SU-DHL-6 (cell line): Measurements from ENCODE around the gene RBMS3.
"Not testable (repeated sequence)": the region's sequence is repeated elsewhere in the genome, so short reads cannot be mapped to it uniquely, and the experiment has no call there.

Experiments used
- H2AFZ ChIP-seq: fragments of 200-600 bp; sonication (generic); 2 replicates; pipeline ENCODE4 v1.6.1; 2014; ENCODE audit warnings: low read depth, mild to moderate bottlenecking, moderate library complexity, mixed read lengths, antibody characterized with exemption, low read length; ENCODE audit not compliant: severe bottlenecking
- H3F3A ChIP-seq: fragments of 200-600 bp; shearing (Covaris generic); 2 replicates; pipeline ENCODE4 v1.6.0; 2016; ENCODE audit warnings: antibody characterized with exemption, mild to moderate bottlenecking; ENCODE audit not compliant: insufficient read depth
- H3K27ac ChIP-seq: fragments of 200-600 bp; sonication (generic); 2 replicates; pipeline ENCODE4 v1.5.1; 2016; ENCODE audit warnings: low read depth, mild to moderate bottlenecking, low read length, moderate library complexity, mixed read lengths
- H3K27me3 ChIP-seq: fragments of 200-600 bp; sonication (generic), shearing (Covaris generic); 2 replicates; pipeline ENCODE4 v1.6.0; 2014; ENCODE audit warnings: mild to moderate bottlenecking, low read length
- H3K36me3 ChIP-seq: fragments of 200-600 bp; sonication (generic); 2 replicates; pipeline ENCODE4 v1.6.1; 2014; ENCODE audit warnings: mild to moderate bottlenecking, low read length, mixed read lengths
- H3K4me2 ChIP-seq: fragments of 300-600, 200-600 bp; shearing (Covaris generic), sonication (generic); 2 replicates; pipeline ENCODE4 v1.6.0; 2014; ENCODE audit warnings: low read length, low read depth, mild to moderate bottlenecking; ENCODE audit not compliant: poor library complexity, severe bottlenecking
- H3K4me3 ChIP-seq: fragments of 200-600 bp; sonication (generic); 2 replicates; pipeline ENCODE4 v1.5.1; 2014; ENCODE audit warnings: antibody characterized with exemption, low read length, mild to moderate bottlenecking, mixed read lengths; ENCODE audit not compliant: insufficient read depth, poor library complexity, severe bottlenecking
- H3K79me2 ChIP-seq: fragments of 200-600 bp; sonication (generic); 2 replicates; pipeline ENCODE4 v1.6.1; 2014; ENCODE audit warnings: mild to moderate bottlenecking, low read length, moderate library complexity; ENCODE audit not compliant: insufficient read depth
- H3K9ac ChIP-seq: fragments of 200-600 bp; sonication (generic); 2 replicates; pipeline ENCODE4 v1.7.0; 2014; ENCODE audit warnings: mild to moderate bottlenecking, low read length
- H3K9me2 ChIP-seq: fragments of 200-600 bp; sonication (generic); replicated peaks from 2 replicates; pipeline ENCODE4 v1.6.1; 2014; ENCODE audit warnings: low read length; ENCODE audit not compliant: insufficient read depth
- H3K9me3 ChIP-seq: fragments of 200-600 bp; sonication (generic); 2 replicates; pipeline ENCODE4 v1.6.1; 2014; ENCODE audit warnings: low read length, mixed read lengths; ENCODE audit not compliant: insufficient read depth
- H4K20me1 ChIP-seq: fragments of 200-600 bp; sonication (generic); 2 replicates; pipeline ENCODE4 v1.6.1; 2014; ENCODE audit warnings: low read depth, mild to moderate bottlenecking, antibody characterized with exemption, low read length, moderate library complexity, mixed read lengths
- CTCF ChIP-seq: fragments of 200-600 bp; sonication (generic); IDR thresholded peaks from one replicate; pipeline ENCODE4 v1.5.1; 2017; ENCODE audit warnings: antibody characterized with exemption, mild to moderate bottlenecking, low read length, moderate library complexity; ENCODE audit not compliant: insufficient read depth, poor library complexity, severe bottlenecking
- EZH2phosphoT487 ChIP-seq: fragments of 200-600 bp; sonication (generic), shearing (Covaris generic); conservative IDR thresholded peaks from 2 replicates; pipeline ENCODE4 v1.6.1; 2018; ENCODE audit warnings: mild to moderate bottlenecking, antibody characterized with exemption, low read length, moderate library complexity, mixed read lengths

RBMS3 gene

DNA sequence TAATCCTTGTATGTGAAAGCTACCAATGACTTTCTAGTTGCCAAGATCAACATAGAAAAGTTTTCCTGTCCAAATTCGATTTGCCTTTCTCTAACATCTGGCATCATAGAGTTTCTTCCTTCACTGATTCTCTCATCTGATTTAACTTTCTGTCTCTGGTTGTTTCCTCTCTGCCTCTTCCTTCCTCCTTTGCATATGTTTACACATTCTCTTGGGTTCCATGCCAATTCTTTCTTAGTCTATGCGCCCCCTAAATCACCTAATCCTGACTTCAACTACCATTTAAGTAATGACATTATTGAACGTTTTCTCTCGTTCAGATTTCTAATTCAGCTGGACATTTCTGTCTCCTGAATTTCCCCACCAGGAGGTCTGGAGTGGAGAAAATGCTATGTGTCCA is 763.6 kb downstream of the RBMS3 start:
- H4K20me1 ChIP-seq, result no peaks in the 10 kb centered on the region
- H3K27ac ChIP-seq, result no peak overlapping the region
- no peak overlapping the region for H2AFZ ChIP-seq
- H3K36me3 ChIP-seq, result no peaks in the 10 kb centered on the region
- no peaks in the 10 kb centered on the region for H3K9me3 ChIP-seq
- H3K9ac ChIP-seq, result no peak overlapping the region
- H3K27me3 ChIP-seq, result no peaks in the 10 kb centered on the region
- no peak overlapping the region for H3K4me3 ChIP-seq
- H3K79me2 ChIP-seq, result no peaks in the 10 kb centered on the region
- no peaks in the 10 kb centered on the region for H3F3A ChIP-seq
- no peaks in the 10 kb centered on the region for H3K9me2 ChIP-seq
- no peak for TF ChIP-seq EZH2phosphoT487
- no peak for TF ChIP-seq CTCF
- H3K4me2 ChIP-seq, result no peak overlapping the region

DNA sequence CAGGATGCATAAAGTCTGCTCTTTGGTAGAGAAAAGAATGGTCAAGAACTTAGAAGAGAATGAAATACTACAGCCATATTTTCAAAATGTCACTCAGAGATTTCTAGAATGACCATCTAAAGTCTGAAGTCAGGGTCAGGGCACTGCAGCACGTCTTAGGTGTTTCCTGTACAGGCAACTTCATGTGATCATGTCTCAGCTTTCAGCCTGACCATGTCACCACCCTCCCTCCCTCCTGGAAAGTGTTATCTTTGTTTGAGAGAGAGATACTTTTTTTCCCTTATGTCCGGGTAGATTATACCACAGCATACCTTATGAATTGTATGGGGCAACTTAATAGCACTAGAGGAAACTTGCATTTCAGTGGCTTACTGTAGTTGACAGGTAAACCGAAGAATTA is 767.6 kb downstream of the RBMS3 start:
- Histone ChIP-seq H2AFZ (no peak overlapping the region), H4K20me1 (no peaks in the 10 kb centered on the region)
- no peak for TF ChIP-seq CTCF
- TF ChIP-seq EZH2phosphoT487, result no peak

DNA sequence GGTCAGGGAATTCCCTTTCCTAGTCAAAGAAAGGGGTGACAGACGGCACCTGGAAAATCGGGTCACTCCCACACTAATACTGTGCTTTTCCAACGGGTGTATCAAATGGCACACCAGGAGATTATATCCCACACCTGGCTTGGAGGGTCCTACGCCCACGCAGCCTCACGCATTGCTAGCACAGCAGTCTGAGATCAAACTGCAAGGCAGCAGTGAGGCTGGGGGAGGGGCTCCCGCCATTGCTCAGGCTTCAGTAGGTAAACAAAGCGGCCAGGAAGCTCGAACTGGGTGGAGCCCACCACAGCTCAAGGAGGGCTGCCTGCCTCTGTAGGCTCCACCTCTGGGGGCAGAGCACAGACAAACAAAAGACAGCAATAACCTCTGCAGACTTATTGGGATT is 769.2 kb downstream of the RBMS3 start:
- not testable (repeated sequence) for H3K4me2 ChIP-seq, H3K27me3 ChIP-seq, H3K27ac ChIP-seq, H2AFZ ChIP-seq, H3K36me3 ChIP-seq, H3K79me2 ChIP-seq, H4K20me1 ChIP-seq, H3K9me2 ChIP-seq, H3K4me3 ChIP-seq, H3K9me3 ChIP-seq, H3K9ac ChIP-seq, H3F3A ChIP-seq

More for the DNA sequence above, 767.6 kb downstream of the RBMS3 start:
- H3K27me3 ChIP-seq, result no peaks in the 10 kb centered on the region
- H3K79me2 ChIP-seq, result no peaks in the 10 kb centered on the region
- no peaks in the 10 kb centered on the region for H3F3A ChIP-seq
- no peak overlapping the region for H3K4me3 ChIP-seq
- no peak overlapping the region for H3K27ac ChIP-seq
- H3K9me2 ChIP-seq, result no peaks in the 10 kb centered on the region
- H3K4me2 ChIP-seq, result no peak overlapping the region
- H3K9ac ChIP-seq, result no peak overlapping the region
- H3K36me3 ChIP-seq, result no peaks in the 10 kb centered on the region
- no peaks in the 10 kb centered on the region for H3K9me3 ChIP-seq

- no peak for TF ChIP-seq EZH2phosphoT487
- no peak for TF ChIP-seq CTCF
Measured at GRCh38 chr3:30059240-30059639, 778.4 kb downstream of the RBMS3 start.

More at GRCh38 chr3:30059240-30059639, 778.4 kb downstream of the RBMS3 start:
- Histone ChIP-seq H3K79me2 (no peaks in the 10 kb centered on the region), H3K4me3 (no peak overlapping the region), H3K36me3 (no peaks in the 10 kb centered on the region), H3F3A (no peaks in the 10 kb centered on the region), H3K27ac (no peak overlapping the region), H3K9me2 (no peaks in the 10 kb centered on the region), H3K27me3 (no peaks in the 10 kb centered on the region), H2AFZ (no peak overlapping the region), H3K4me2 (no peak overlapping the region), H3K9ac (no peak overlapping the region), H3K9me3 (no peaks in the 10 kb centered on the region), H4K20me1 (no peaks in the 10 kb centered on the region)
